HG03060 (cell line): ENCODE results near the gene POU6F2.
"Not testable (repeated sequence)": the region's sequence is repeated elsewhere in the genome, so short reads cannot be mapped to it uniquely, and the experiment has no call there.

Experiments
- ATAC-seq: cut with Tn5 transposase; IDR thresholded peaks from one replicate; pipeline ENCODE4 v1.9.1; 2021; ENCODE audit warnings: low read depth, moderate number of reproducible peaks; ENCODE audit not compliant: unreplicated experiment

Gene POU6F2

GRCh38 chr7:38978491-38978890, 782 bp downstream of the POU6F2 start:
- no peak for ATAC-seq

- ATAC-seq: no peak
Measured at GRCh38 chr7:38992203-38992602, 14.5 kb downstream of the POU6F2 start.

GRCh38 chr7:39001595-39001994, 23.9 kb downstream of the POU6F2 start:
- ATAC-seq: no peak

- ATAC-seq: no peak
Measured at GRCh38 chr7:39002755-39003154, 25.0 kb downstream of the POU6F2 start.

- no peak for ATAC-seq
Measured at GRCh38 chr7:39005036-39005435, 27.3 kb downstream of the POU6F2 start.

- ATAC-seq: no peak
Measured at GRCh38 chr7:39005461-39005860, 27.8 kb downstream of the POU6F2 start.

- ATAC-seq: not testable (repeated sequence)
Measured at GRCh38 chr7:39013049-39013939, 35.6 kb downstream of the POU6F2 start.

- no peak for ATAC-seq
Measured at GRCh38 chr7:39016609-39017008, 38.9 kb downstream of the POU6F2 start.

- ATAC-seq: no peak
Measured at GRCh38 chr7:39017369-39017915, 39.7 kb downstream of the POU6F2 start.

GRCh38 chr7:39022796-39023195, 45.1 kb downstream of the POU6F2 start:
- ATAC-seq: no peak

- no peak for ATAC-seq
Measured at GRCh38 chr7:39027491-39027890, 49.8 kb downstream of the POU6F2 start.

GRCh38 chr7:39033885-39034624, 56.3 kb downstream of the POU6F2 start:
- no peak for ATAC-seq

- no peak for ATAC-seq
Measured at GRCh38 chr7:39035156-39035555, 57.4 kb downstream of the POU6F2 start.

GRCh38 chr7:39035903-39036302, 58.2 kb downstream of the POU6F2 start:
- no peak for ATAC-seq

GRCh38 chr7:39042670-39043069, 65.0 kb downstream of the POU6F2 start:
- ATAC-seq: no peak

GRCh38 chr7:39043531-39043930, 65.8 kb downstream of the POU6F2 start:
- ATAC-seq: no peak

GRCh38 chr7:39044489-39044888, 66.8 kb downstream of the POU6F2 start:
- no peak for ATAC-seq

GRCh38 chr7:39045231-39045630, 67.5 kb downstream of the POU6F2 start:
- ATAC-seq: no peak

- ATAC-seq: no peak
Measured at GRCh38 chr7:39051279-39051678, 73.6 kb downstream of the POU6F2 start.

GRCh38 chr7:39051707-39052106, 74.0 kb downstream of the POU6F2 start:
- ATAC-seq: no peak

GRCh38 chr7:39054731-39055130, 77.0 kb downstream of the POU6F2 start:
- no peak for ATAC-seq
